WTC11 (cell line): Measurements from ENCODE around the gene LCNL1. TPM values are rescaled to one million over a fixed set of nuclear protein-coding genes. Genes with fewer than 3 reads are reported as not detected.

Source experiments
- ATAC-seq: fragments of 200-7000 bp; cut with Tn5 transposase; 2 replicates; pipeline ENCODE4 v1.10.0; 2021; ENCODE audit warnings: mild to moderate bottlenecking, moderate library complexity
- CTCF ChIA-PET: fragments of 300-600 bp; sonication (Branson Sonifier 250); formaldehyde crosslinking; loops from one replicate; lab custom pipeline; 2021; ENCODE audit warnings: antibody characterized with exemption; lab: Charles Lee
- POLR2A ChIA-PET: fragments of 350-600 bp; sonication (Branson Sonifier 250); formaldehyde crosslinking; loops from one replicate; lab custom pipeline; 2021; ENCODE audit warnings: antibody characterized with exemption; lab: Charles Lee
- DNase-seq: peaks from one replicate; pipeline ENCODE4 v3.0.0; 2021; ENCODE audit warnings: low spot score
- H3K27ac Mint-ChIP-seq: 2 replicates; pipeline ENCODE4 v1.8.0; 2021; ENCODE audit warnings: mixed read lengths
- H3K27me3 Mint-ChIP-seq: 2 replicates; pipeline ENCODE4 v1.8.0; 2021; ENCODE audit warnings: low read depth, mild to moderate bottlenecking, moderate library complexity, mixed read lengths
- H3K36me3 Mint-ChIP-seq: 2 replicates; pipeline ENCODE4 v1.8.0; 2021; ENCODE audit warnings: mixed read lengths
- H3K4me1 Mint-ChIP-seq: 2 replicates; pipeline ENCODE4 v1.8.0; 2022; ENCODE audit warnings: mixed read lengths
- H3K4me3 Mint-ChIP-seq: 2 replicates; pipeline ENCODE4 v1.8.0; 2021; ENCODE audit warnings: mild to moderate bottlenecking, moderate library complexity, mixed read lengths
- H3K9me3 Mint-ChIP-seq: 2 replicates; pipeline ENCODE4 v1.8.0; 2021; ENCODE audit warnings: mixed read lengths
- CREB1 ChIP-seq: sonication (generic); formaldehyde crosslinking; IDR thresholded peaks from 2 replicates; pipeline ENCODE4 v1.8.0; 2023; ENCODE audit warnings: mild to moderate bottlenecking, missing genetic modification reagents
- ELF4 ChIP-seq: sonication (generic); formaldehyde crosslinking; IDR thresholded peaks from 2 replicates; pipeline ENCODE4 v1.8.1; 2022; ENCODE audit warnings: low read depth, mild to moderate bottlenecking, moderate library complexity, missing genetic modification reagents
- FOXP1 ChIP-seq: sonication (generic); formaldehyde crosslinking; IDR thresholded peaks from 2 replicates; pipeline ENCODE4 v1.8.0; 2022; ENCODE audit warnings: missing genetic modification reagents, mild to moderate bottlenecking, moderate library complexity, borderline replicate concordance
- HMGA2 ChIP-seq: fragments of 250-450 bp; sonication (Bioruptor Pico); IDR thresholded peaks from 2 replicates; pipeline ENCODE4 v1.4.0; 2021; ENCODE audit warnings: mild to moderate bottlenecking, moderate library complexity
- MXD4 ChIP-seq: fragments of 250-450 bp; sonication (Bioruptor Pico); IDR thresholded peaks from 2 replicates; pipeline ENCODE4 v1.8.0; 2021; ENCODE audit warnings: mild to moderate bottlenecking, moderate library complexity, borderline replicate concordance
- NFATC4 ChIP-seq: fragments of 250-450 bp; sonication (Bioruptor Pico); IDR thresholded peaks from 2 replicates; pipeline ENCODE4 v1.9.0; 2021; ENCODE audit warnings: mild to moderate bottlenecking
- NFE2L1 ChIP-seq: sonication (generic); formaldehyde crosslinking; IDR thresholded peaks from 2 replicates; pipeline ENCODE4 v1.8.1; 2023; ENCODE audit warnings: missing genetic modification reagents
- NR3C1 ChIP-seq: sonication (generic); formaldehyde crosslinking; conservative IDR thresholded peaks from 2 replicates; pipeline ENCODE4 v1.8.1; 2023; ENCODE audit warnings: low read depth, mild to moderate bottlenecking, missing genetic modification reagents
- RORB ChIP-seq: fragments of 250-450 bp; sonication (Bioruptor Pico); IDR thresholded peaks from 2 replicates; pipeline ENCODE4 v1.9.0; 2021; ENCODE audit warnings: mild to moderate bottlenecking
- SP1 ChIP-seq: sonication (generic); formaldehyde crosslinking; conservative IDR thresholded peaks from 2 replicates; pipeline ENCODE4 v1.8.1; 2022; ENCODE audit warnings: missing genetic modification reagents
- TEAD1 ChIP-seq: sonication (generic); formaldehyde crosslinking; IDR thresholded peaks from 2 replicates; pipeline ENCODE4 v1.8.0; 2022; ENCODE audit warnings: mild to moderate bottlenecking, missing genetic modification reagents
- ZNF219 ChIP-seq: sonication (generic); formaldehyde crosslinking; IDR thresholded peaks from 2 replicates; pipeline ENCODE4 v1.8.0; 2023; ENCODE audit warnings: missing genetic modification reagents, mild to moderate bottlenecking, borderline replicate concordance
- ZNF317 ChIP-seq: sonication (generic); formaldehyde crosslinking; IDR thresholded peaks from 2 replicates; pipeline ENCODE4 v1.8.1; 2023; ENCODE audit warnings: low read depth, mild to moderate bottlenecking, moderate library complexity, missing genetic modification reagents, borderline replicate concordance
- ZNF416 ChIP-seq: fragments of 250-450 bp; sonication (Bioruptor Pico); IDR thresholded peaks from 2 replicates; pipeline ENCODE4 v1.9.0; 2021; ENCODE audit warnings: mild to moderate bottlenecking, inconsistent platforms
- total RNA-seq: library from RNA; stranded (reverse); gene quantifications from 3 replicates; pipeline ENCODE4 v1.2.3, GENCODE V29; 2021
- TF ChIP-seq, protein P1 (sequence below): sonication (generic); formaldehyde crosslinking; IDR thresholded peaks from 2 replicates; pipeline ENCODE4 v1.8.0; 2022; ENCODE audit warnings: mild to moderate bottlenecking, missing genetic modification reagents
- TF ChIP-seq, protein P2 (sequence below): sonication (generic); formaldehyde crosslinking; IDR thresholded peaks from 2 replicates; pipeline ENCODE4 v1.8.0; 2023; ENCODE audit warnings: missing genetic modification reagents, mild to moderate bottlenecking, borderline replicate concordance
- TF ChIP-seq, protein P3 (sequence below): sonication (generic); formaldehyde crosslinking; IDR thresholded peaks from 2 replicates; pipeline ENCODE4 v1.8.1; 2023; ENCODE audit warnings: mild to moderate bottlenecking, missing genetic modification reagents, moderate library complexity
- TF ChIP-seq, protein P4 (sequence below): sonication (generic); formaldehyde crosslinking; IDR thresholded peaks from 2 replicates; pipeline ENCODE4 v1.8.1; 2023; ENCODE audit warnings: mild to moderate bottlenecking, missing genetic modification reagents, borderline replicate concordance
- TF ChIP-seq, protein P5 (sequence below): sonication (generic); formaldehyde crosslinking; IDR thresholded peaks from 2 replicates; pipeline ENCODE4 v1.8.1; 2023; ENCODE audit warnings: mild to moderate bottlenecking, missing genetic modification reagents
- TF ChIP-seq, protein P6 (sequence below): sonication (generic); formaldehyde crosslinking; IDR thresholded peaks from 2 replicates; pipeline ENCODE4 v1.8.1; 2022; ENCODE audit warnings: mild to moderate bottlenecking, missing genetic modification reagents, moderate library complexity, borderline replicate concordance

LCNL1 gene
- total RNA-seq, 1 experiment from 2014 or later: 0.50 TPM

DNA sequence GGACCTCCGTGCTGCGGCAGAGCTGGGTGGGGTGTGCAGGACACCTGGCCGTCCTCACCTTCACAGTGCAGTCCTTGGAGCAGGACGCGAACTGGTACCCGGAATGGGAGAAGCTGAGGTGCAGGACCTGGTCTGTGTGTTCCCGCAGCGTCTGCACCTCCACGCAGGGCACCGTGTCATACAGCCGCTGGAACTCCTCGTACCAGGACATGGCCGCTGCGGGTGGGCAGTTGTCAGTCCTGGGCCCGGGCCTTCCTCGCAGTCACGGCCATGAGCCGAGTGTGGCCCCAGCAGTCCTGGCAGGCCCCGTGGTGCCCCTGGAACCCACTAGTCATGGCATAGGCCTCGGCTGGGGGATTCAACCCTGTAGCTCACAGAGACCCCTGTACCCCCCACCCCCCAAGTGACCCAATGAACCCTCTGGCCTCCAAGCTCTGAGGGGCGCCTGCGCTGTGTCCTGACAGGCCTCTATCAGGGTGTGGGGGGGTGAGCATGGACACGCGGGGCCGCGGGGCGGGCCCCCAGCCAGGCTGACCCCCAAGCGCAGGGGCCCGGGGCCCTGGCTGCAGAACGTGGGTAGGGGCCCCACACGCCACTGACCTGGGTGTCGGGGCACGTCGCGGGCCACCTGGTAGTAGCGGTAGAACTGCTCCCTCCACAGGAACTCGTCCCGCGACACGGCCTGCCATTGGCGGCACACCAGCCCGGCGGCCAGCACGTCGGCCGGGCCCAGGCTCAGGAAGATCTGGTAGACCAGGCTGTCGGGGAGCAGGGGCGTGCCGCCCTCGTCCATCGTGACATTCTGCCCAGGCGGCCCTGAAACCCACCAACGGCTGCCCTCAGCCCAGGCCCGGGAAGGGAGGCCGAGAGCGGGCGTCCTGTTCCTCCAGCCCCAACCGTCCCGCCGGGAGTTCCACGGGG lies 39.2 kb upstream of the LCNL1 start:
- Mint-ChIP-seq H3K4me3 (peak overlapping the region; percentile 67), H3K9me3 (no peaks in the 10 kb centered on the region), H3K27ac (no peak overlapping the region), H3K36me3 (peaks cover 7% of the 10 kb centered on the region; the same call in 1 of the 2 replicates), H3K4me1 (peaks cover 11% of the 10 kb centered on the region), H3K27me3 (no peaks in the 10 kb centered on the region)
- DNase-seq: peak; percentile 49
- peak; percentile 2; the same call in 1 of the 2 replicates for ATAC-seq
- POLR2A ChIA-PET: no interaction called here
- TF ChIP-seq, protein P1, sequence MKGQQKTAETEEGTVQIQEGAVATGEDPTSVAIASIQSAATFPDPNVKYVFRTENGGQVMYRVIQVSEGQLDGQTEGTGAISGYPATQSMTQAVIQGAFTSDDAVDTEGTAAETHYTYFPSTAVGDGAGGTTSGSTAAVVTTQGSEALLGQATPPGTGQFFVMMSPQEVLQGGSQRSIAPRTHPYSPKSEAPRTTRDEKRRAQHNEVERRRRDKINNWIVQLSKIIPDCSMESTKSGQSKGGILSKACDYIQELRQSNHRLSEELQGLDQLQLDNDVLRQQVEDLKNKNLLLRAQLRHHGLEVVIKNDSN (CRISPR knock-in tag): 0 out of 2 replicates have a peak, but pooled peaks have one; percentile 14
- no peak for TF ChIP-seq MXD4 (CRISPR knock-in tag)
- 0 out of 2 replicates have a peak, but pooled peaks have one; percentile 23 for TF ChIP-seq NFATC4 (CRISPR knock-in tag)
- TF ChIP-seq, protein P2, sequence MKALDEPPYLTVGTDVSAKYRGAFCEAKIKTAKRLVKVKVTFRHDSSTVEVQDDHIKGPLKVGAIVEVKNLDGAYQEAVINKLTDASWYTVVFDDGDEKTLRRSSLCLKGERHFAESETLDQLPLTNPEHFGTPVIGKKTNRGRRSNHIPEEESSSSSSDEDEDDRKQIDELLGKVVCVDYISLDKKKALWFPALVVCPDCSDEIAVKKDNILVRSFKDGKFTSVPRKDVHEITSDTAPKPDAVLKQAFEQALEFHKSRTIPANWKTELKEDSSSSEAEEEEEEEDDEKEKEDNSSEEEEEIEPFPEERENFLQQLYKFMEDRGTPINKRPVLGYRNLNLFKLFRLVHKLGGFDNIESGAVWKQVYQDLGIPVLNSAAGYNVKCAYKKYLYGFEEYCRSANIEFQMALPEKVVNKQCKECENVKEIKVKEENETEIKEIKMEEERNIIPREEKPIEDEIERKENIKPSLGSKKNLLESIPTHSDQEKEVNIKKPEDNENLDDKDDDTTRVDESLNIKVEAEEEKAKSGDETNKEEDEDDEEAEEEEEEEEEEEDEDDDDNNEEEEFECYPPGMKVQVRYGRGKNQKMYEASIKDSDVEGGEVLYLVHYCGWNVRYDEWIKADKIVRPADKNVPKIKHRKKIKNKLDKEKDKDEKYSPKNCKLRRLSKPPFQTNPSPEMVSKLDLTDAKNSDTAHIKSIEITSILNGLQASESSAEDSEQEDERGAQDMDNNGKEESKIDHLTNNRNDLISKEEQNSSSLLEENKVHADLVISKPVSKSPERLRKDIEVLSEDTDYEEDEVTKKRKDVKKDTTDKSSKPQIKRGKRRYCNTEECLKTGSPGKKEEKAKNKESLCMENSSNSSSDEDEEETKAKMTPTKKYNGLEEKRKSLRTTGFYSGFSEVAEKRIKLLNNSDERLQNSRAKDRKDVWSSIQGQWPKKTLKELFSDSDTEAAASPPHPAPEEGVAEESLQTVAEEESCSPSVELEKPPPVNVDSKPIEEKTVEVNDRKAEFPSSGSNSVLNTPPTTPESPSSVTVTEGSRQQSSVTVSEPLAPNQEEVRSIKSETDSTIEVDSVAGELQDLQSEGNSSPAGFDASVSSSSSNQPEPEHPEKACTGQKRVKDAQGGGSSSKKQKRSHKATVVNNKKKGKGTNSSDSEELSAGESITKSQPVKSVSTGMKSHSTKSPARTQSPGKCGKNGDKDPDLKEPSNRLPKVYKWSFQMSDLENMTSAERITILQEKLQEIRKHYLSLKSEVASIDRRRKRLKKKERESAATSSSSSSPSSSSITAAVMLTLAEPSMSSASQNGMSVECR (CRISPR knock-in tag): peak; percentile 70; the same call in 1 of the 2 replicates
- 0 out of 2 replicates have a peak, but pooled peaks have one; percentile 42 for TF ChIP-seq TEAD1
- CTCF ChIA-PET: interaction anchor here (0.6 to 8.7 kb wide), 14 partner anchors 10 to 216 kb away, joined by 3 to 151 read pairs (median 4); partner anchors contain the start of genes ABCA2, AJM1, LCN8 and NPDC1

DNA sequence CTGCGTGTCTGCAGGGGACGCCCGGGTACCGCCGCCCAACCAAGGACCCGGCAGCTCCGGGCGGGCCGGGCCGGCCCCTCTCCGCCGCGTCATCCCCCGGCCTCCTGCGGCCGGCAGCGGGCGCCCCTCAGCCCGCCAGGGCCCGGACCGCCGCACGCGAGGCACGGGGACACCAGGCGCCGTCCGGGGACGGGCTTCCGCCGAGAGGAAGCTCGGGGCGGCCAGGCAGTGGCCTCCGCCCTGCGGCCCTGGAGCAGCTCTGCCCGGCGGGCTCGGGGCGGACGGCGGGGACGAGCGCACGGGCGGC lies 38.6 kb upstream of the LCNL1 start:
- ChIA-PET POLR2A (no interaction called here), CTCF (interaction anchor here (0.6 to 8.7 kb wide), 14 partner anchors 9 to 217 kb away, joined by 3 to 151 read pairs (median 4); partner anchors contain the start of genes ABCA2, AJM1, LCN8 and NPDC1)
- ATAC-seq: peak; percentile 9; the same call in 1 of the 2 replicates
- H3K4me1 Mint-ChIP-seq: peaks cover 10% of the 10 kb centered on the region
- H3K36me3 Mint-ChIP-seq: peaks cover 7% of the 10 kb centered on the region; the same call in 1 of the 2 replicates
- H3K4me3 Mint-ChIP-seq: no peak overlapping the region; the same call in 1 of the 2 replicates
- H3K27me3 Mint-ChIP-seq: no peaks in the 10 kb centered on the region
- no peaks in the 10 kb centered on the region for H3K9me3 Mint-ChIP-seq
- no peak overlapping the region for H3K27ac Mint-ChIP-seq
- DNase-seq: no peak
- TF ChIP-seq ZNF416 (CRISPR knock-in tag) (no peak), ELF4 (CRISPR knock-in tag) (no peak), FOXP1 (CRISPR knock-in tag) (no peak), HMGA2 (CRISPR knock-in tag) (no peak), ZNF219 (CRISPR knock-in tag) (no peak), SP1 (CRISPR knock-in tag) (no peak), ZNF317 (CRISPR knock-in tag) (no peak), NFE2L1 (no peak), CREB1 (CRISPR knock-in tag) (no peak), RORB (CRISPR knock-in tag) (no peak), NR3C1 (CRISPR knock-in tag) (peak; percentile 91; the same call in 1 of the 2 replicates)
- TF ChIP-seq, protein P1 (CRISPR knock-in tag): no peak
- TF ChIP-seq, protein P3, sequence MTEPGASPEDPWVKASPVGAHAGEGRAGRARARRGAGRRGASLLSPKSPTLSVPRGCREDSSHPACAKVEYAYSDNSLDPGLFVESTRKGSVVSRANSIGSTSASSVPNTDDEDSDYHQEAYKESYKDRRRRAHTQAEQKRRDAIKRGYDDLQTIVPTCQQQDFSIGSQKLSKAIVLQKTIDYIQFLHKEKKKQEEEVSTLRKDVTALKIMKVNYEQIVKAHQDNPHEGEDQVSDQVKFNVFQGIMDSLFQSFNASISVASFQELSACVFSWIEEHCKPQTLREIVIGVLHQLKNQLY: no peak
- TF ChIP-seq, protein P4, sequence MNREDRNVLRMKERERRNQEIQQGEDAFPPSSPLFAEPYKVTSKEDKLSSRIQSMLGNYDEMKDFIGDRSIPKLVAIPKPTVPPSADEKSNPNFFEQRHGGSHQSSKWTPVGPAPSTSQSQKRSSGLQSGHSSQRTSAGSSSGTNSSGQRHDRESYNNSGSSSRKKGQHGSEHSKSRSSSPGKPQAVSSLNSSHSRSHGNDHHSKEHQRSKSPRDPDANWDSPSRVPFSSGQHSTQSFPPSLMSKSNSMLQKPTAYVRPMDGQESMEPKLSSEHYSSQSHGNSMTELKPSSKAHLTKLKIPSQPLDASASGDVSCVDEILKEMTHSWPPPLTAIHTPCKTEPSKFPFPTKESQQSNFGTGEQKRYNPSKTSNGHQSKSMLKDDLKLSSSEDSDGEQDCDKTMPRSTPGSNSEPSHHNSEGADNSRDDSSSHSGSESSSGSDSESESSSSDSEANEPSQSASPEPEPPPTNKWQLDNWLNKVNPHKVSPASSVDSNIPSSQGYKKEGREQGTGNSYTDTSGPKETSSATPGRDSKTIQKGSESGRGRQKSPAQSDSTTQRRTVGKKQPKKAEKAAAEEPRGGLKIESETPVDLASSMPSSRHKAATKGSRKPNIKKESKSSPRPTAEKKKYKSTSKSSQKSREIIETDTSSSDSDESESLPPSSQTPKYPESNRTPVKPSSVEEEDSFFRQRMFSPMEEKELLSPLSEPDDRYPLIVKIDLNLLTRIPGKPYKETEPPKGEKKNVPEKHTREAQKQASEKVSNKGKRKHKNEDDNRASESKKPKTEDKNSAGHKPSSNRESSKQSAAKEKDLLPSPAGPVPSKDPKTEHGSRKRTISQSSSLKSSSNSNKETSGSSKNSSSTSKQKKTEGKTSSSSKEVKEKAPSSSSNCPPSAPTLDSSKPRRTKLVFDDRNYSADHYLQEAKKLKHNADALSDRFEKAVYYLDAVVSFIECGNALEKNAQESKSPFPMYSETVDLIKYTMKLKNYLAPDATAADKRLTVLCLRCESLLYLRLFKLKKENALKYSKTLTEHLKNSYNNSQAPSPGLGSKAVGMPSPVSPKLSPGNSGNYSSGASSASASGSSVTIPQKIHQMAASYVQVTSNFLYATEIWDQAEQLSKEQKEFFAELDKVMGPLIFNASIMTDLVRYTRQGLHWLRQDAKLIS (CRISPR knock-in tag): no peak
- TF ChIP-seq, protein P5, sequence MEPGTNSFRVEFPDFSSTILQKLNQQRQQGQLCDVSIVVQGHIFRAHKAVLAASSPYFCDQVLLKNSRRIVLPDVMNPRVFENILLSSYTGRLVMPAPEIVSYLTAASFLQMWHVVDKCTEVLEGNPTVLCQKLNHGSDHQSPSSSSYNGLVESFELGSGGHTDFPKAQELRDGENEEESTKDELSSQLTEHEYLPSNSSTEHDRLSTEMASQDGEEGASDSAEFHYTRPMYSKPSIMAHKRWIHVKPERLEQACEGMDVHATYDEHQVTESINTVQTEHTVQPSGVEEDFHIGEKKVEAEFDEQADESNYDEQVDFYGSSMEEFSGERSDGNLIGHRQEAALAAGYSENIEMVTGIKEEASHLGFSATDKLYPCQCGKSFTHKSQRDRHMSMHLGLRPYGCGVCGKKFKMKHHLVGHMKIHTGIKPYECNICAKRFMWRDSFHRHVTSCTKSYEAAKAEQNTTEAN: no peak
- TF ChIP-seq, protein P6, sequence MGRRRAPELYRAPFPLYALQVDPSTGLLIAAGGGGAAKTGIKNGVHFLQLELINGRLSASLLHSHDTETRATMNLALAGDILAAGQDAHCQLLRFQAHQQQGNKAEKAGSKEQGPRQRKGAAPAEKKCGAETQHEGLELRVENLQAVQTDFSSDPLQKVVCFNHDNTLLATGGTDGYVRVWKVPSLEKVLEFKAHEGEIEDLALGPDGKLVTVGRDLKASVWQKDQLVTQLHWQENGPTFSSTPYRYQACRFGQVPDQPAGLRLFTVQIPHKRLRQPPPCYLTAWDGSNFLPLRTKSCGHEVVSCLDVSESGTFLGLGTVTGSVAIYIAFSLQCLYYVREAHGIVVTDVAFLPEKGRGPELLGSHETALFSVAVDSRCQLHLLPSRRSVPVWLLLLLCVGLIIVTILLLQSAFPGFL (CRISPR knock-in tag): no peak
